ENCODE measurements around the gene TP53TG3F.
"Not testable (repeated sequence)": the region's sequence is repeated elsewhere in the genome, so short reads cannot be mapped to it uniquely, and the experiment has no call there.

Gene TP53TG3F

GRCh38 chr16:33459312-33459711 lies at the start of gene TP53TG3F:
TSS of gene TP53TG3F (plus strand) at chr16:33459612. CDS start at chr16:33459680, 68 bp downstream.
- DNase-seq: not testable (repeated sequence)

- not testable (repeated sequence) for DNase-seq
These were observed 32.2 kb downstream of the TP53TG3F start for GRCh38 chr16:33491611-33492010.

- not testable (repeated sequence) for DNase-seq
These were observed 47.8 kb downstream of the TP53TG3F start for GRCh38 chr16:33507231-33507630.

GRCh38 chr16:33509070-33509469 lies 49.7 kb downstream of the TP53TG3F start:
- DNase-seq: not testable (repeated sequence)

- not testable (repeated sequence) for DNase-seq
These were observed 50.5 kb downstream of the TP53TG3F start for GRCh38 chr16:33509906-33510305.
